KG1 (cell line): ENCODE data around the gene BMPER.

Experiments used
- DNase-seq: peaks from one replicate; lab custom pipeline; 2025; lab: John Stamatoyannopoulos, UW

The BMPER gene

DNA sequence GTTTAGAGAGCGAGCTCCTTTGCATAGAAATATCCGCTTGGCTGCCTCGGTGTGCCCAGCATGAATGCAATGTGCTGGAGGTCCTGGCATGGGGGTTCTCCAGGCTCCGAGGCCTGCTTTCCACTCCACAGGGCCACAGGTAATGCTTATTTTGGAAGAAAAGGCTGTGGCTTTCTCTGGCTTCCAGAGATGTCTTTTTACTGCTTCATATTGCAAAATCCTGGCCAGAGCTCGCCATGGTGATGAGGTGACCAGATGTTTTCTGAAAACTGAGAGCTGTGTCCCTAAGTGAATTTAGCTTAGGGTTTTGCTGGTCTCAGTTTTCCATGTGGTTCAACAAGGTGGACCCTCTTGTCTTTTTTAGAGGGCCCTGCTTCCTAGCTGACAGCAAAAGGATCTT is 65.2 kb downstream of the BMPER start:
- DNase-seq: no peak

DNA sequence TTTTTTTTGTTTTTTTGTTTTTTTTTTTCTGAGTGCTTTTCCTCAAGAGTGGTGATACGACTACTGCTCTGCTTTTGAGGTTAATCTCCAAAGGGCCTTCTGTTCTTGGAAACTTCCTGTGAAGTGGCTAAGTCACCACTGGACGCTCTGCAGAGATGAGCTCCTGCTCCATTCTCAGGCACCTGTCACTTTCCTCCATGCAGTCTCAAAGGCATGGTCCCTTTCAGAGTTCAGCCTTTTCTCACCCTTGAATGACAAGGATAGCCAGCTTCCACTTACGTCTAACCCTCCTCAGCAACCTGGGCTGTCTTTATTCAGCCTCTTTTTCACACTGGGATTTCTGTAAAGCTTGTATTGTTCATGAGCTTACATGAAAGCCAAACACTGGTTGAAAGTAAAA is 65.8 kb downstream of the BMPER start:
- DNase-seq: no peak

DNA sequence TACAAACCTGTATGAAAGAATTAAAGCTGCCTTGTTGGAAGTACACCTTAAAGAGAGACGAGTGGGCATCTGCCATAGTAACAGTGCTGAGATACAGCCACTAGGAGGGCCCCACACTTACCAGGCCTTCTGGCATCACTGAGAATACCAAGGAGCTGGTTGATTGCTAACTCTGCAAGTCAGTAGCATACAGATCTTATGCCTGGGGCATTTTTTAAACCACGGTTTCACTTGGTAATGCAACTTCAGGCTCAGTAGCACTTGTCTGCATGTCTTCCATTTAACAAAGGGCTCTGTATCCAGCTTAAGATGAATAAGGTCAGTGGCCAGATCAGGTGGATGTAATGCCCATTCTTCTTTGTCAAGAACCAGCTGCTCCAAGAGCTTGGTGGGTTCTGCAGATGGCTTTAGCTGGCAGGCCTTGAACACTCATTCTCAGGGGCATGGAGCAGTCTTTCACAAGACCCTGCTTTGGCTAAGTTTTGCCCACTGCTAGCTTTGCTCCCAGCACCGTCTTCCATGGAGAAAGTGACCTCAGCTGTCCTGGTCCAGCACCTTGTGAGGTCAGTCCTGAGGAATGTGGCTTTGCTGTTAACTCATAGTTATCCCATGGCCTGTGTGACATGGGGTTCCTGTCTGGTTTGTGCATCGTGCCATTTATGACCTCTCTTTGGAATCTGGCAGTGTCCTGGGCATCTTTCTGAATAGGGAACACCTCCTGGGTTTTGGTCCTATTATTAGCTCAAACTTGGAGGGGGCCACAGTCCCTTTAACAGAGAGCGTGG is 68.1 kb downstream of the BMPER start:
- no peak for DNase-seq

DNA sequence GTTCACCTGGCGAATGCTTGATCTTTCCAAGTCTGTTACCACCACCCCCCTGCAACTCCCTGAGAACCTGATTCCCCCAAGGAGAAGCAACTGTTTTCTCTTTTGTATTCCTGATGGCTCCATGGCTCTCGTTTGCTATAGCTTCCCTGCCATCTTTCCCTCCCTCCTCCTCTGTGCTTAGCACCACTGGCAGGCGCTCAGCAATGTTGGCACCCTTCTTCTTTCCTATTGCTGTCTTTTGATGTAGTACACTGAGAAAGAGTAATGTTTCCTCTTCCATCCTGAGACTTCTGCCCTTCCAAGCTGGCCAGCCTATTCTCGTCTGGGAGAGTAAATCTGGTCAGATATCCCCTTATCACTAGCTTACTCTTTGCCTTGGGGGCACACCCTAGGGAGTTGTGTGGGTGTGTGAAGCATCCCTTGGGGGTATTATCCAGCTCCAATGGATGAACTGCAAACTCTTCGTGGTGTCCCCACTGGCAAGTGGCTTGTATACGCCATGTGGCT is 74.0 kb downstream of the BMPER start:
- no peak for DNase-seq

DNA sequence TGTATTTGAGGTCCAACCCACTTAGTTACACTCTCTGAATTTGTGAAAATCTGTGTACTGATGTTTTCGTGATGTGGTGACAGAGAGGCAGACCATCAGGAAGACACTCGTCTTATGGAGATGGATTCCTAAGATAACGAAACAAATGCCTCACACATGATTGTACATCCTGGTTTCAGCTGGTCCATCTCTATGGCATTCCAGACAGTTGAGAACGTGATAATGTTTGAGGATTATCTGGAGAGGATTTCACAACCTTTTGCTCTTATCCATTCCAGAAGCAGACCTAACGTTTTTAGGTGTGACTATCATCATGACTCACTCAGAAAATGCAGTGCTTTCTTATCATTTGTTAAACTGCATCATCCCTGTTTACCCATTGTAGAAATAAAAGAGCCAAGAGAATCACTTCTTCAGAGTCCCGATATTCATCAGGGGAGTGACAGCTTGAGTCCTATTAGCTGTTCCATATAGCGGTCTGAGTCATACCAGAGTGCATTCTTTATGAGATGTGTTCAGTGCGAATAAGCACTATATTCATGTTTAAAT is 74.5 kb downstream of the BMPER start:
- DNase-seq: no peak

DNA sequence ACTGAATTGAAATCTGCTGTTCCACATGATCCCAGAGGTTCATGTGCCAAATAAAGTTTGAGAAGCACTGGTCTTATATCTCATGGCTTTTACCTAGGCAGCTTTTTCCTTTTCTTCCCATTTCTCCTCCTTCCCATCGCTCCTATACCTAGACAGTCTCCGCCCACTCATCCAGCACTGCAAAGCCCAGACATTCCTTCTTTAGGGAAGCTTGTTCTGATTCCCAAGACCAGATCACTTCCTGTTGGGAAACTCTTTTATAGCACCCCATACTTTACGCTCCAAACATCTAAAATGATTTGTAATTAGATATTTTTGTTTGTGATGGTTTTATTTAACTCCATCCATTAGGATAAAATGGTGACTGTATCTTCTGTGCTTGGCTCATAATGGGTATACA is 75.9 kb downstream of the BMPER start:
- DNase-seq: no peak

DNA sequence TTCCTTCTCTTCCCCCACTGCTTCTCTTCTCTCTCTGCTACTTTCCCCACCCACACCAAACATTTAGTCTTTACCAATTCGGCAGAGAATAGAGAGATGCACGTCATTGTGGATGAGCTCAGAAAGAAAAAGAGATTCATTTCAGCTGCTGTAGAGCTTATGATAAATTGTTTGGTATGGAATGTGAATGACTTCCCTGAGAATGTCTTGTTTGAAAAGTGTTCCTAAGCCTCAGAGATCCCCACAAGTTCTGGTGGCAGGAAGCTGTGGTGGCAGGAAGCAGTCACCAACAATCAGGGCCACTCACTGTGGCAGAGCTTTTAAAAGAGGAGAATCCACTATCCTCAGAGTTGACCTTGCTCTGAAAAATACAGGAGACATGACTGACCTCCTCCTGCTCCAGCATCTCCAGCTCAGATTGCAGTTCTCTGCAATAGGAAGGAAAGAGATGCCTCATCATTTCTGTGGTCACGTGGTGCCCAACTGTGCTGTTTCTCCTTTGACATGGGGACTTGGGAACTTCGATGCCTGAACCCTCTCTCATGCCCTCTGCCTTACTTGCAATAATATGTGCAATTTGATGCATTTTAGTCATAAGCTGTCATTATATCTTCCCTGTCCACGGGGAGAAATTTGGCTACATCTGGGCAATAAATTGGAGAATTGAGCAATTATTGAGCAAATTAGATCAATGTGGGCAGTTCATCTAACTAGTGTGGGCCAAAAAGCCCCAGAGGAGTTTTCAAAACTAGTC is 76.5 kb downstream of the BMPER start:
- no peak for DNase-seq

DNA sequence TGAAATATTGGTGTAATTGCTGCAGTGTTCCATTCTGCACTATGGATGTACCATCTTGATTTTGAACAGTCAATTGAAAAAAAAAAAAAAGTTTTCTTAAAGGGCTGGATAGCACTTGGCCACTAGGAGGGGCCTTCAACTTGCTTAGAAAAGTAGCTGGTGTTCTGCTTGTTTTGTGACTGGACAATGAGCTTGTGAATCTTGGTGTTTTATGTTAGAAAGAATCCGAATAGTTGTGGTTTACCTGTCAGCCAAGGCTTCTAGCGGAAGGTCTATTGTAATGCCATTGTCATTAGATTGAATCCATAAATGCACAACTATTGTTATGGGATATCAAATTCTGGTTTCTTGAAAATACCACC is 77.1 kb downstream of the BMPER start:
- no peak for DNase-seq

DNA sequence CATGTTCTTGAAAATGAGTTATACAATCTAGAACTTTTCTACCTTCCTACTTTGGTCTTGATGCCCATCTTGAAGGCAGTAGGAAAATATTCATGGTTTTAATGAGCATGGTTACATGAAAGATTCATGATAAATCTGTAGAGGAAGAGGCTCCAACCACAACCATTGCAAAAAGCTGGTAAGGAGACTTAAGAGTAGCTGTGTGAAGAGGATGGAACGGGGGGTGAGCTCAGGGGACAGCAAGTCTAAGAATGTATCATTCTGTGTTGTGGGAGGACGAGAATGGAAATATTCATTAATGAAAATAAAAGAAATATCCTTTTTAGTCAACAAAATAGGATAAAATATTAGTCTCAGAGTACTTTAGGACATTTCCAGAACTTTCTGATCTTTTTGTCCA is 81.1 kb downstream of the BMPER start:
- DNase-seq: no peak

DNA sequence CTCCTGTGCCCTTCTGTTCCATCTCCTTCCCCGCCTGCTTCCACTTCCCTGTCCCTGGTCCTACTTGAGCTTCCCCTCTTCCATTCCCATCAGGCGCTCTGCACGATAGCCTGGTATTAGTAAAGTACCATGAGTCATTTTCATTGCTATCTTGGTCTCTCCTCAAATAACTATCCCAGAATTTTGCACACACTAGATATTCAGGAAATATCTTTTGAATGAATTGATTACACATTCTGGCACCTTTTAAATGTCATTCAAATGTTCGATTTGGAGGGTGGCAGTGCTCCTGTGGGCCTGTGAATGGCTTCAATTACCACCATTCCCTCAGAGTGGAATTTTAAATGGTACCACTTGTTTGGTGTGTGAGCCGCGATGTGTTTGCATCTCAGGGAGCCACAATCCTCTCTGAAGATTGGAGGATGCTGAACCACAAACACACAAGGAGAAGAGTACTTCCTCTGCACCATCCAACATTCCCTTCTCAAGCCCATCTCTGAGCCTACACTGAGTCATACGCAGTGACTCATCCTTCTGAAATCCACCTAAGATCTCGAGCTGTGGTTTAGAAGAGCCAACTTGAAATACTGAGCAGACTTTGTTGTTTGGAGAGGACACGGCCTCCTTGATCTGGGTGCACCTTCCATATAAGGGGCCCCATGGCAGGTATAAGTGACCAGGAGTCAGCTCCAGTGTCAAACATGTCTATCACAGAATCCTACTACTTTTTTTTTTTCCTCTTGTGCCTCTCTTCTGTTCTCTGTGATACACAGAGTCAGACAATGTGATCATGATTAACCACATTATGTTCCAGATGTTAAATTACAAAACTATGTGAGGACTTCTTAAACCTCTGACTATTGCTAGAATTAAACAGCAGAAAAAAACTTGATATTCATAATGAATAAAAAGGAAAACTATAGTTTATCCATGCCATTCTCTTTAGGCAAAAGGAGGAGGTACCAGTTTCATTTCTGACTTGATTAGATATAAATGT is 81.9 kb downstream of the BMPER start:
- no peak for DNase-seq

DNA sequence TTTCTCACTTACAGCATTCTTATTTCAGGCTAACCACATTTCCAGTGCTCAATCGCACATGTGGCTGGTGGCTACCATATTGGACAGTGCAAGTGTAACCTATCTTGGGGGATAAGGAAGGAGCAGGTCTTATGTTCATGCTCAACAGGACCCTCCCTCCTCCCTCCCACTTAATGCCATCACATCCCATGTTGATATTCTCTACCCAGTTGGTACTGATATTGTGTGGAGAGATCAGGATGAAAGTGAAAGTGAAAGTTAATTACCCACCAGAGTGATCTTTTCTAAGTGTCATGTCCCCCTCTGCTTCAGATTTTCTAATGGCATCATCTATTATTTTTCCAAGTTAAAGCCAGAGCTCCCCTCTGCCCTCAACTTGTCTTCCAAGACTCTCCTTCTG is 91.6 kb downstream of the BMPER start:
- DNase-seq: no peak

DNA sequence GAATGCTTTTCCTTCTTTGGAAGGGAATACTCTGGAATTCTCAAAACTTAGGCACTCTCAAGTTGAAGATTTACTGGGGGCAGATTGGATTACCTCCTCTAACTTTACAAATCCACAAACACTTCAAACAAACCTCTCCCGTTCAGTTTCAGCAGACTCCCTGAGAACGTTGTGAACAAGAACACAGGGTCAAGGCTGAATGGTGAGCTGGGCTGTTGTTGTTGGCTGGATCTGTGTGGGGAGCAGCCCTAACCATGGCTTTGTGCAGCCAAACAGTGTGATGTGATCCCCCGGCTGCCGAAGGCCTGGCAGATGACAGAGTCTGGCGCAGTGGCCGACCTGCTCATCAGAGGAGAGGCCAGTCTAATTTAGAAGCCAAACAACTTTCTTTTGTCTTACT is 93.1 kb downstream of the BMPER start:
- no peak for DNase-seq

DNA sequence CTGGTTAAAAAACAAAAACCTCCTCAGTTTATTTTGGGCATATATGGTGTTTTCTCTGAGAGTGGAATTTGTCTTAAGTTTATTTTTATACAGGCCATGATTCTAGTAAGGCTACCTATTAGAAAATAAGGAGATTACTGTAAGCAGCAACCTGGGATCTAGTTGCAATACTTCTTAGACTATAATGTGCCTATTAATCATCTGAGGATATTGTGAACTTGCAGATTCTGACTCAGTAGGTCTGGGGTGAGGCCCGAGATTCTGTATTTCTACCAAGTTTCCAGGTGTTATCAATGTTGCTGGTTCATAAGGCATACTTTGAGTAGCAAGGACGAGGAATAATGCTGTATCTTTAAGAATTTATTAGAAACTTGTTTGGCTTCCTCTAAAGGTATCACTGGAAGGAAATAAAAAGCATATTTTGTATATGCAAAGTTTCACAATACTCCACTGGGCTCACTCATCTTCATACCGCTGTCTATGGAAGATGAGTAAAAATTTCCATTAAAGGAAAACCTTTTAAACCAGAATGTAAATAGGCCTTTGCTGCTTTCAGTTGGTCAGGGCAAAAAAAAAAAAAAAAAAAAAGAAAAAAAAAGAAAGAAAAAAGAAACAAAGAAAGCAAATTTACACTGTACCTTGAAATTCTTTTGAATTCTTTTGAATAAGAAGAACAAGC is 105.8 kb downstream of the BMPER start:
- no peak for DNase-seq

DNA sequence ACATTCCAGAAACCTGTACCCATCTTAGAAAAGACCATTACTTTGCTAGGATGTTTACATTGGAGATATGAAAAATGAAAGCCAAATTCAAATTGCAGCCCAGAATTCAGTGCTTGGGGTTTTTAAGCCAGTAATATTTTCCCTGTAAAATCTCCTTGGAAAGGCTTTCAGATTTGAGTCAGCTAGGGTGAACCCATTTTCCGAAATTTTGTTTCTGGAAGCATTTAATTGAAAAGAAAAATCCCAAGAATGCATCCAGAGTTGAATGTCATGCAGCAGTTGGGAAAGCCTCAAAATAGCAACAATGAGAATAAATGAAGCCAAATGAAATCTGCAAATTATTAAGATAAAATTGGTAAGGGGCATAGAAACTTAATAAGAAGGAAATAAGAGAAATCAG is 106.4 kb downstream of the BMPER start:
- DNase-seq: no peak

DNA sequence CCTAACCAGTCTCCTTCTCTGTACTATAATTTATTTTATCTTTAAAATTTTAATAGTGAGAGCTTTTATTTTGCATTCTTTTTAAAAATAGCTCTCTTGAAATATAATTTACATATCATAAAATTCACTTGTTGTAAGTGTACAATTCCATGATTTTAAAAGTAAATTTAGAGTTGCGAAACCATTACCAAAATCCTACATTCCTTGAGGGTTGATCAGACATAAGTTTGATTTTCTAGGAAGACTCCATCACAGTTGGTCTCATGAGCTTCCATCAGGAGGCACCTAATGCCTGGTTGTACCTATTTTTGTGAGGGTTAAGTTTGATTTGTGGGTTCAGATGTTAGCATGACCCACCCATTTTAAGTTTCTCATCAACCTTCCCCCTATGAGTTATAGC is 108.1 kb downstream of the BMPER start:
- DNase-seq: no peak

DNA sequence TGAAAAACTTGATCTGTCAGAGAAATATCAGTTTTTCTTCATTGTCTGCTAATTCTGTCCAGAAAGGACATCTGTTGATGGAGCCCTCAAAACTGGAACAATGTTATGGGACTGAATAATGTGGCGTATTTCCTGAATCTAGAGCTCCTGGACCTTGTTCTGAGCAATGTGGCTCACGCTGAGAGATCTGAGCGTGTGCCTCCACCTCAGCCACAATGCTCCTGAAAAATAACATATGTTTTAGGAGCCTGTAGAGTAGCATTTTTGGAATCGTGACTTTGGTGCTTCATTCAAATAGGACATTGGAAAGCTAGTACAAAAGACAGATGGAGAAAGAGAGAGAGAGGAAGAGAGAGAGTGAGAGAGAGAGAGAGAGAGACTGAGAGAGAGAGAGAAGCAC is 110.3 kb downstream of the BMPER start:
- no peak for DNase-seq

DNA sequence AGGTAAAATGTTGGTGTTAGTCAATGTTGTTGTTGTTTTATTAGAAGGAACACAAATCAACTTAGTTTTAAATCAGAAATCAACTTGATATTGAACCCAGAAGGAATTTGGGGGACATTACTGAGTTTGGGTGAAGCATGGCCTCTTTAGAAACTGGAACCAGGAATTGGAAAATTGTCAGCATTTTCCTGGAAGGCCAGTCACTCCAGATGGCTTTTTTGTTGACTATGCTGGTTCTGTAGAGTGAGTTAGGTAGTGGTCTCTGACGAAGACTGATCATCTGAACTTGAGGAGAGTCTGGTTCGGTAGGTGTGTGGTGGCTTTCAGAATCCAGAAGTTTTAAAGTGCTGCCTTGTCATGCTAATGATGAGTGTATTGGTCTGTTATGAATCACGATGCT is 111.5 kb downstream of the BMPER start:
- no peak for DNase-seq

DNA sequence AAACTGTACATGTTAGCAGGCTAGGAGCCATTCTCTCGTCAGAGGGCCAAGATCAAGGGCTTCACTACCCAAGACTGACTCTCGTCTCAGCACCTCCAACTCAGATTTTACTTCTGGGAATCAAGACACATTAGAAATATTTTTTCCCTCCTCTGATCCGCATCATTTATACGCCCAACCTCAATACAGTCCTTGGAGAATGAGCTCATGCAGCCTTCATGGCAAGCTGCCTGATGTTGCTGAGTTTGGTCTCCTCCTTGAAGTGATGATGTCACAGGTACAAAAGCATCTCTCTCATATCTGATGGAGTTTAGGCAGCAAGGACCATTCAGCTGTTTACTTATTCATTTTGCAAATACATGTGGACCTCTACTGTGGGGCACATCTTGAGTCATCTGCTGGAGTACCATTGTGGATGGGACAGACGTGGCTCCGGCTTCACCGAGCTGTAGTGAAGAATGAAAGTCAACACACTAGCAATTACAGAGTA is 114.0 kb downstream of the BMPER start:
- DNase-seq: no peak

DNA sequence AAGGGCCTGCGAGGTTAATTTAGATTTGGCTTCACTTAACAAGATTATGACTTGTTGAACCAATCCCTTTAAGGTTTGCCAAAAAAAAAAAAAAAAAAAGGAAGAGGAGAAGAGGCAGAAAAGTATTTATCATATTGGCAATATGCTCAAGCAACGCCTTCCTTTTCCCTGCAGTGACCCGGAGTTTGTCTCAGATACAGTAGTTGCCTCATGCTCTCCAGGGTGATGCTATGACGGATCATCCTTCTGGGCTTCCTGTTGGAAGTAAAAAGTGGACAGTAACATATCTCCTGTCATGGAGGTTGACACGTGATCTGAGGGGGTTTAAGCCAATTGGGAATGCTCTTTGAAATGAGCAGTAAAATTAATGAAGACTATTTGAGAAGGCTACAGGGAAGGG is 117.3 kb downstream of the BMPER start:
- no peak for DNase-seq

DNA sequence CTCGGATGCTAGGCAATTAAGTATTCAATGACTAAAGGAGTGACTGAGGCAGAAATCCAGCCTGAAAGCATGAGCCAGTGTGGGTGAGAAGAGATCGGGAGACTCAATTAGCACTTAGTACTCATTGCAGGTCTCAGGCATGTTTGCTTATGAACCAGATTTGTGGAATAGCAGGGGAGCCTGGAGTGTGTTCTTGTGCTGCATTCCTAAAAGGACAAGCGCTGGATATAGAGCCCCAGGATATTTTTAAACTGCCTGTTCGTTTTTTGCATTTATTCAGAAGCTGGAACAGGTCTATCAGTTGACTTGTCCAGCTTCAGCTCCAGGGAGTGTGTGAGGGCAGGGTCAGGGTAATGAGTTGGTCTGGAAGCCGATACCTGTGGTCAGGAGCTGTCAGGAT is 120.3 kb downstream of the BMPER start:
- no peak for DNase-seq

DNA sequence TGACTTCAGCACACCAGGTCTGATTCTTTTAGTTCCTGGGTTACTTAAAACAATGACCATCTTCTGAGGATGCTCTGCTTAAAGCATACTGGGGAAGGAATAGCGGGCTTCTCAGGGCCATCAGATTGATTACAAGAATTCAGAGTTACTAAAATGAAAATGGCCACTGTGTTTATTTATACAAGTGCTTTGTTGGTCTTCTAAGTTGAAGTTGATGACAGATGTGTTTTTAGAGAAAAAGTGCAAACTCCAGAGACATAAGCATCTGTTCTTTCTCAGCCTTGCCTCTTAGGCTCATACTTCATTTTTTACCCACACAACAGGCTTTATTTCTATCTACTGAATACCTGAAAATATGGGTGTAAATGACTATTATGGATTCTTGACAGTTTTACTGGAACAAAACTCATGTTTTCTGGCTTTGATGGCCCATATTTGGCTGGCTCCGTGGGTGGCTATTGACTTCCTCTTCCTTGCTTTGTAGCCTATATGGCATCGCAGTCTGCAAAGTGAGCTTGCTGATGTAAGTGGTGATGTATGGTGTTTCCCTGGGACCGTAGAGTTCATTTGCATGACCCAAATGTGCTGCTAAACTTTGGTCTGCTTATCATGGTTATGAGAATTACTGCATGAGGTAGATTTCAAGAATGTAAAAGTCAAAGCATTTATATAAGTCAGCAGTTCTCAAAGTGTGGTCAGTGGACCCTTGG is 121.3 kb downstream of the BMPER start:
- no peak for DNase-seq
